Stimulated activated CD4-positive, alpha-beta T cell treated with anti-CD3 and anti-CD28 coated beads, Interleukin-1b, Interleukin-23, amount 100 ng/mL, for 1 hour (primary cell): Measurements from ENCODE around the gene TNKS2.

Experiments
- DNase-seq, 2 donors: peaks; one replicate each; pipeline ENCODE4 v3.0.0-alpha.2; 2020; ENCODE audit warnings: low read depth in 2 of 2

Gene TNKS2

GRCh38 chr10:91908337-91909116, 110.3 kb downstream of the TNKS2 start:
- DNase-seq = peak; percentile 15 to 53

GRCh38 chr10:91909117-91909677, 111.0 kb downstream of the TNKS2 start, which contains the start of gene FGFBP3:
Gene FGFBP3, minus strand, starts transcription at chr10:91909486. Its CDS starts 517 bp downstream, at chr10:91908969.
- DNase-seq = no peak

GRCh38 chr10:91910467-91910866, 112.2 kb downstream of the TNKS2 start:
- no peak for DNase-seq
